ENCODE results near the gene TMEM169. TPM values are rescaled to one million over a fixed set of nuclear protein-coding genes. Genes with fewer than 3 reads are reported as not detected.

TMEM169 gene
- total and polyA plus RNA-seq, 2 of the 13 experiments (the other 11 are each of a cell fraction or from before 2014, with no cell fraction given), result 1.5 to 4.5 TPM

- peak; percentile 13; the same call in 1 of the 2 replicates for TF ChIP-seq ZBTB40 (IDR thresholded peaks at IDR 0.05)
- no peak for TF ChIP-seq ZBTB40 (CRISPR knock-in tag; IDR thresholded peaks at IDR 0.05)
- peak; percentile 33 for TF ChIP-seq AGO2 (optimal IDR thresholded peaks at IDR 0.05; ENCODE audit: low read depth, low read length)
- TF ChIP-seq SOX13 (IDR thresholded peaks at IDR 0.05), result no peak
- no peak for TF ChIP-seq SOX13 (CRISPR knock-in tag; conservative IDR thresholded peaks at IDR 0.05 in 1 of 2, IDR thresholded peaks at IDR 0.05 in 1 of 2)
- no peak for TF ChIP-seq JDP2 (CRISPR knock-in tag; IDR thresholded peaks at IDR 0.05; ENCODE audit: borderline replicate concordance)
- TF ChIP-seq PPARG (CRISPR knock-in tag; conservative IDR thresholded peaks at IDR 0.05), result no peak
- no peak for TF ChIP-seq ARNT (IDR thresholded peaks at IDR 0.05)
- TF ChIP-seq ZNF580 (CRISPR knock-in tag; IDR thresholded peaks at IDR 0.05; ENCODE audit: borderline replicate concordance, low read depth), result no peak
- no peak for TF ChIP-seq SAFB2 (CRISPR knock-in tag; IDR thresholded peaks at IDR 0.05; ENCODE audit: borderline replicate concordance, low read depth)
- TF ChIP-seq ZNF143 (CRISPR knock-in tag; IDR thresholded peaks at IDR 0.05), result no peak
- no peak for TF ChIP-seq ZNF75D (CRISPR knock-in tag; IDR thresholded peaks at IDR 0.05; ENCODE audit: borderline replicate concordance)
- TF ChIP-seq IKZF5 (CRISPR knock-in tag; IDR thresholded peaks at IDR 0.05), result no peak
- no peak for TF ChIP-seq SRF (IDR thresholded peaks at IDR 0.05; ENCODE audit: low read depth, low read length)
- TF ChIP-seq NR2F2 (IDR thresholded peaks at IDR 0.05; ENCODE audit: borderline replicate concordance, low read depth), result no peak
- TF ChIP-seq ZFP37 (CRISPR knock-in tag; IDR thresholded peaks at IDR 0.05; ENCODE audit: borderline replicate concordance), result no peak
- TF ChIP-seq ZNF432 (CRISPR knock-in tag; IDR thresholded peaks at IDR 0.05; ENCODE audit: borderline replicate concordance), result no peak
These were observed 26.7 kb downstream of the TMEM169 start (continued) for GRCh38 chr2:216108310-216108966.
